SIG-M5 treated with dmso at 0.1 percent for 504 hours (cell line): ENCODE data around the gene POLR1G.
"Not testable (repeated sequence)": the region's sequence is repeated elsewhere in the genome, so short reads cannot be mapped to it uniquely, and the experiment has no call there.

Experiments
- DNase-seq: peaks from one replicate; lab custom pipeline; 2025; ENCODE audit not compliant: unreplicated experiment; lab: John Stamatoyannopoulos, UW

Gene POLR1G

GRCh38 chr19:45395821-45396617 lies 10.4 kb upstream of the POLR1G start:
- DNase-seq, result no peak

DNA sequence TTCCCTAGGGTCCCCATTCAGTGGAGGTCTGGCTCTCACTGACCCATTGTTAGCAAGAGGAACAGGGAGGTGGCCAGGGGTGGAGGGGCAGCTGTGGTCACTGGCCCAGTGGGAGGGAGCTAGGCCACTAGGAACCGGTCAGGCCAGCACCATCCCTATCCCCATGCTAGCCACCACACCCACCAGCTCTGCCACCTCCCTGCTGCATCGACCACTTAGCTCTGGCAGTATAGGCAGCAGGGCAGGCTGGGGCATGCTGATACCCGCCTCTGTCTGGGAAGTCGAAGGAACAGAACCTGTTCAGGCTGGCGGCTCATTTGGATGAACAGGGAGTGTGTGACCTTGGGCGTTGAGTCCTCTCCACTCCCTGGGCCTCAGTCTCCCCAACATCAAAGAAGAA lies 6.3 kb upstream of the POLR1G start:
- DNase-seq, result no peak

- no peak for DNase-seq
Measured at GRCh38 chr19:45401815-45402214, 4.6 kb upstream of the POLR1G start.

DNA sequence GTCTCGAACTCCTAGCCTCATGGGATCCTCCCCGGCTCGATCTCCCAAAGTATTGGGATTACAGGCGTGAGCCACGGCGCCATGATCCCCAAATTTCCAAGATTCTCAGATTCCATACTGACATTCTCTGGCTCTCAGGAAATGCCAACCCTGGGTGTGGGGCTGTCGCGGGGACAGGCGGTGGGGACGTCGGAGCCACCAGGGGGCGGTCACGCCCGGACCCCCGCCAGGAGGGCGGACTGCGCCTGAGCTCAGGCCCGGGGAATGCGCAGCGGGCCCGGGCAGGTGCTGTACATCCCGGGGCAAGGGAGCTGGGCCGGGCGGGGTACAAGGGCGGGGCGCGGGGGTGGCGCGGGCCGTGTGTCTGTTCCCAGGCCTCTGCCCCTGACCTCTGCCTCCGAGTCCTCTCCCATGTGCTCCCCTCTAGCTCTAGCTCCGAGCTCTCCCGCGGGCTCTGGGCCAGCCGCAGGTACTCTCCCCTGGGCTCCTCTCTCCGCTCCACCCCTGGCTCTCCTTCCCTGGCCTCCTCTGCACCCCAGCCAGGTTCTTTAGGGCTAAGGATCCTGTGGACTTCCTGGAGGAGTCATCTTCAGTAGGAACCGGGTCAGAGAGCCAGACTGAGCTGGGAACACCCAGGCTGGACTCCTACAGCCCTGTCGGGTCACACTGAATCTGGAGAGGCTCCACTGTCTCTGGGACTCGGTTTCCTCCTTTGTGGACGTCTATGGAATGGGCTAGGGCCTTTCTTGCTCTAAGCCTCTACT lies 4.0 kb upstream of the POLR1G start:
- no peak for DNase-seq

DNA sequence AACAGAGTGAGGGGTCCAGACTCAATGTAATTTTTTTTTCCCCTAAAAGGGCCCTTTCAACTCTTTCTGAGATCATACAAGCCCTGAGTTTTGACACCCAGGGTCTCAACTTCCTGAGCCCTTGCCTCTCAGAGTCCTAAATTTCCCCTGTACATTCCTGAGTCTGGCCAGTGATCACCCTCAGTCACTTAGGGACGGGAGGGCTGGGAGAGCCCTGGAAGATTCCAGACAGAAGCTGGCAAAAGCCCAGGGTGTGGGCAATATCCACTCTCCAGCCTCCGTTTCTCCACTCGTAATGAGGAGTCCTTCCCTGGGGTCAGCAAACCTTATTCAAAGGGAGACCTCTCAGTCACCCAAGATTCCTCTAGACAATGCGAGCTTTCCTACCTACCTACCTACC lies 3.2 kb upstream of the POLR1G start:
- DNase-seq, result no peak

DNA sequence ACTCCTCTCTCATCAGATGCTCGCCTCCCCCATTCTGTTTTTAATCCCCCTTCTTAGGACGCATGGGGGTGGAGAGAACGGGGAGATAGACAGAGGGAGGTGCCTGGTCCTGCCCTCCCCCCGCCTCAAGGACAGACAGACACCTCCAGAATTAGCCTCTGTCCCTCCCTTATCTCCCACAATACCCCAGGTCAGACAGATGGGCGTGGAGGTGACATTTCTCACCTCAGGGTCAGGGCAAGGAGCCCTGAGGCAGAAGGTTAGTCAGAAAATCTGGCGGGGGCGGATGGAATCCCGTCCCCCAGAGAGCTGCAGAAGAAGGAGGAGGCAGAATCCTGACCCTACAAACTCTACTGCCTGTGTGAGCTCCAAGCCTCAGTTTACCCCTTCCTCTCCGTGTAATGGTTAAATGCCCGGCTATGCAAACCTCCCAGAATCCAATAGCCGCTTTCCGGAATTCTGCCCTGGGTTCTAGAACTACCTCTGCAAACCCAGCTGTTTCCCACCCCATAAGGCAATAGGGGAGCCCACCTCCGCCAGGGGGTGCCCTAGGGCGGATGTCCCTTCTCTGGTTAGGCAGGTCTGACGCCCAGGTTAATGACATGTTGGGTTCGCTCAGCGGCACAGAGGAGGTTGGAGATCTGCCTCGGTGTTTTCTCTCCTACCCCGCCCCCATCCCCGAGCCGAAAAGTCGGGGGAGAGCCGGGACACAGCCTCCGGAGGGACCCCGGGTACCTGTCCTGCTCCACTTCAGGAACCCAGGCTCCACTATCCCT lies 2.5 kb upstream of the POLR1G start:
- DNase-seq, result peak; percentile 40

- DNase-seq, result no peak
Measured at GRCh38 chr19:45404557-45405434, 1.6 kb upstream of the POLR1G start, which contains the start of gene PPP1R13L. Gene PPP1R13L (minus strand): TSS chr19:45405069. CDS start chr19:45398318, 6,751 bp downstream.

GRCh38 chr19:45405435-45406225 lies 814 bp upstream of the POLR1G start:
- peak; percentile 87 for DNase-seq

DNA sequence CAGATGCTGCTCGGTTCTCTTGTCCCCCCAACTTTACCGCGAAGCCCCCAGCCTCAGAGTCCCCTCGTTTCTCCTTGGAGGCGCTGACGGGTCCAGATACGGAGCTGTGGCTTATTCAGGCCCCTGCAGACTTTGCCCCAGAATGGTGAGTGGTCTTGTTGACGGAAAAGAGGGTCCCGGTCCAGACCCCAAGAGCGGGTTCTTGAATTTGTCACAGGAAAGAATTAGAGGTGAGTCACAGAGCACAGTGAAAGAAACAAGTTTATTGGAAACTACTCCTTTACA lies 589 bp downstream of the POLR1G start:
- DNase-seq, result no peak

DNA sequence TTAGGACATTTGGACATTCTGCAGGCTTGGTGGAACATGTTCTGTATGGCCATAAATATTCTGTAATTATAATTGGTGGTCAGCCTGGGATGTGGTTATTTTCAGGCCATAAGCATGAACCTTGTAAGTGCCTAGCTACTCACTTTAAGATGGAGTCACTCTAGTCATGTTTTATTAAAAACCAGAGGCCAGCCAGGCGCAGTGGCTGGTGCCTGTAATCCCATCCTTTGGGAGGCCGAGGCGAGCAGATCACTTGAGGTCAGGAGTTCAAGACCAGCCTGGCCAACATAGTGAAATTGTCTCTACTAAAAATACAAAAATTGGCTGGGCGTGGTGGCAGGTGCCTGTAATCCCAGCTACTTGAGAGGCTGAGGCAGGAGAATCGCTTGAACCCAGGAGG lies 1.1 kb downstream of the POLR1G start:
- DNase-seq, result not testable (repeated sequence)

DNA sequence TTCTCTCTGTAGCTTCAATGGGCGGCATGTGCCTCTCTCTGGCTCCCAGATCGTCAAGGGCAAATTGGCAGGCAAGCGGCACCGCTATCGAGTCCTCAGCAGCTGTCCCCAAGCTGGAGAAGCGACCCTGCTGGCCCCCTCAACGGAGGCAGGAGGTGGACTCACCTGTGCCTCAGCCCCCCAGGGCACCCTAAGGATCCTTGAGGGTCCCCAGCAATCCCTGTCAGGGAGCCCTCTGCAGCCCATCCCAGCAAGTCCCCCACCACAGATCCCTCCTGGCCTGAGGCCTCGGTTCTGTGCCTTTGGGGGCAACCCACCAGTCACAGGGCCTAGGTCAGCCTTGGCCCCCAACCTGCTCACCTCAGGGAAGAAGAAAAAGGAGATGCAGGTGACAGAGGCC lies 1.7 kb downstream of the POLR1G start:
- no peak for DNase-seq

DNA sequence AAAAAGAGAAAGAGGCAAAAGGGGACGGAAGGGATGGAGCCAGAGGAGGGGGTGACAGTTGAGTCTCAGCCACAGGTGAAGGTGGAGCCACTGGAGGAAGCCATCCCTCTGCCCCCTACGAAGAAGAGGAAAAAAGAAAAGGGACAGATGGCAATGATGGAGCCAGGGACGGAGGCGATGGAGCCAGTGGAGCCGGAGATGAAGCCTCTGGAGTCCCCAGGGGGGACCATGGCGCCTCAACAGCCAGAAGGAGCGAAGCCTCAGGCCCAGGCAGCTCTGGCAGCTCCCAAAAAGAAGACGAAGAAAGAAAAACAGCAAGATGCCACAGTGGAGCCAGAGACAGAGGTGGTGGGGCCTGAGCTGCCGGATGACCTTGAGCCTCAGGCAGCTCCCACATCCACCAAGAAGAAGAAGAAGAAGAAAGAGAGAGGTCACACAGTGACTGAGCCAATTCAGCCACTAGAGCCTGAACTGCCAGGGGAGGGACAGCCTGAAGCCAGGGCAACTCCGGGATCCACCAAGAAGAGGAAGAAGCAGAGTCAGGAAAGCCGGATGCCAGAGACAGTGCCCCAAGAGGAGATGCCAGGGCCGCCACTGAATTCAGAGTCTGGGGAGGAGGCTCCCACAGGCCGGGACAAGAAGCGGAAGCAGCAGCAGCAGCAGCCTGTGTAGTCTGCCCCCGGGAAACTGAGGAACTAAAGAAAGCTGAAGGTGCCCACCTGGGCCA lies 2.5 kb downstream of the POLR1G start:
- DNase-seq, result no peak

DNA sequence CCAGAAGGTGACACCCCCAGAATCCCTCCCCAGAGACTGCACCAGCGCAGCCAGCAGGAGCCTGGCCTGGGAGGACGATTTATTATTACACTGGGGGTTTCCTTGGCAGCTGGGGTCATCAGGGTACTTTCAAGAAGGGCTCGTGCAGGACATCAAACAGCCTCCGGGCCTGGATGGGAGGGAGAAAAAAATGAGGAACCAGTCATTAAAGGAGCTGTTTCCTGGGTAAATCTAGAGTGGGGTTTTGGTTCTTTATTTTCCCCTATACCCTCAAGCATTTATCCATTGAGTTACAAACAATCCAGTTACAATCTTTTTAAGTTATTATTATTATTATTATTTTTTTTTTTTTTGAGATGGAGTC lies 3.1 kb downstream of the POLR1G start:
- peak; percentile 49 for DNase-seq

GRCh38 chr19:45410330-45410729 lies 3.9 kb downstream of the POLR1G start:
- not testable (repeated sequence) for DNase-seq

DNA sequence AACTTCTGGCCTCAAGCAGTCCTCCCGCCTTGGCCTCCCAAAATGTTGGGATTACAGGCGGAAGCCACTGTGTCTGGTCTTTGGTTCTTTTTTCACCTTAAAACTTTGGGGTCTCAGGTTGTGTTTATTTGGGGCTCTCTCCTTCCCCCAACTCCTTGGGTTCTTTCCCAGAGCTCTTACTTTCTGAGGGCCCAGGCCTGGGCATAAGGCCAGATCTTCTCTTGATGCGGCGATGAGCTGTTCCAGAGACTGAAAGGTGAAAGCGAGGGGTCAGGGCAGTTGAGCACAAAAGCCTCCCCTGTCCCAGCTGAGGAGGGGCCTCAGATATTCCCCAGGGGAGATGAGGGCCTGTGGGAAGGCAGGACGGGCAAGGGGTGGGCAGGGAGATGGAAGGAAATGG lies 7.1 kb downstream of the POLR1G start:
- DNase-seq, result no peak

DNA sequence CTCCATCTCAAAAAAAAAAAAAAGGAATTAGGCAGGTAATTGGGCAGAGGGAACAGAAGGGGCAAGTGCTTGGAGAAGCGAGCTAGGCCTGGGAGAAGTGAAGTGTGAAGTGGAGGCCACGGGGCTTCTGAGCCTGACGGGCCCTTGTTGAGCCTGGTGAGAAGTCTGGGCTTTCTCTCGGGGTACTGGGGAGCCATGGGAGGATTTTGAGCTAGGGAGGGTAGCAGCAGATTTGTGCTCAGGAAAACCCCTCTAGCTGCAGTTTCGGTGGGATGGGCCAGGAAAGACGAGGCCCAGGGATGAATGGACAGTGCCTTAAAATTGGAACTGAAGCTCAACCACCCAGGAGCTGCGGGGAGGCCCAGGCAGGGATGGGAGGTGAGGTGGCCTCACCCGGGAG lies 8.0 kb downstream of the POLR1G start:
- no peak for DNase-seq

GRCh38 chr19:45417151-45417550 lies 10.7 kb downstream of the POLR1G start:
- DNase-seq, result no peak

GRCh38 chr19:45418802-45419201 lies 12.4 kb downstream of the POLR1G start:
- DNase-seq, result no peak

DNA sequence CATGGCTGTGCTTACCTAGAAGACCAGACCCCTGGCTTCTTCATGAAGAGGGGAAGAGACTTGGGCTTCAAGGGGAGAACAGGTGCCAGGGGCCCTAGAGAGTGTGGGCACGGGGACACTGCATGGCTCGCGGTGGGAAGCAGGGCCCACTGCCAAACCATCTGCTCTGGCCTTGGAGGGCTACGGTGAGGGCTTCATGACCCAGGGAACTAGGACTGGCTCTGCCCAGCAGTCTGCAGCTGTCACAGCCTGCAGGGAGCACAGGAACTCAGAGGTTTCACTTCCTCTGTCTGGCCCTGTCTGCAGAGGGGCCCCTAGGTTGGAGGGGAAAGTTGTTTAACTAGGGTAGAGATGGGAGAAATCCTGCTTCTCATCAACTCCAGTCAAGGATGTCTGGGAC lies 13.0 kb downstream of the POLR1G start:
- DNase-seq, result peak; percentile 82
